GM10847 (cell line): ENCODE results near the gene MIF.

Experiments
- POLR2A ChIP-seq: IDR thresholded peaks from 2 replicates; pipeline ENCODE4 v1.6.1; 2011; ENCODE audit not compliant: insufficient read length; ENCODE audit errors: extremely low read depth

Gene MIF

DNA sequence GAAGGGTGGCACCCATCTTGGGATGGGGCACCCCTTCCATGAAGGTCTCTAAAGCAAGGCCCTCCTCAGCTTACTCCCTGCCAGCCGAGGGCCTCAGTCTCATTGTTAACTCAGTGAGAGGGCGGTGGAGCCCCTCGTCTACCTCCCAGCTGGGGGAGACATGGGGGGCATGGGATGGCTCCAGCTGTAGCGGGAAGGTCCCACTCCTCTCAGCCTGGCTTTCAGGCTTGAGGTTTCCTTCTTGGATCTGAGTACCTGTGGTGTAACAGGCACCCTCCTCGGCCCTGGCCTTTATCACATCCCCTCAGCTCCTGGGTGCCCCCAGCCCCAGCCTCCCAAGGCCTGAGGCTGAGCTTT is 2.0 kb downstream of the MIF start:
- no peak for TF ChIP-seq POLR2A

DNA sequence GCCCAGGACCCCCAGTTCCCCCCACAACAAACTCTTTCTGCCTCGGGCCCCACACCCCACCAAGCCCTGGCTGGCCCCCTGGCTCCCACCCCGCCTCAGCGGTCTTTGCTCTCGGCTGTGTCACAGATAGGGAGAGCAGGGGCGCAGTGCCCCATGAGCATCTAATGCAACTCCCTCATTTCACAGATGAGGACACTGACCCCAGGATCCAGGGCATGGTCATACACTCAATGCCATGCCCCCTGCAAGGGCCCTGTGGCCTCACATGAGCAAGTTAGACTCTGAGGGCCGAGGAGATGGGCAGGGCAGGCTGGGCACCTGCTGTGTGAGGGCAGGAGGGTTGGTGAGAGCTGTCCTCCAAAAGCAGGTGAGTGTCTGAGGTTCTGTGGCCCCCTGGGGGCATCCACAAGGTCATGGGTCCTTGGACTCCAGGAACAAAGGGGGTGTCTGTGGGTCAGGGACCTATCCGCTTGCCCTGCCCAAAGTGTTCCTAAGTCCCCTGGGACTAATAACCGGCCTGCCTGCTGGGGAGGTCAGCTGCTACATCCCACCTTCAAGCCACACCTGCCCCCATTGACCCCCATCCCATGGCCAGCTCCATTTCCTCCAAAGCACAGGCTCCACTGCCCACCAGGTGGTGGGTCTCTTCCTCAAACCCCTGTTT is 2.5 kb downstream of the MIF start:
- no peak for TF ChIP-seq POLR2A

DNA sequence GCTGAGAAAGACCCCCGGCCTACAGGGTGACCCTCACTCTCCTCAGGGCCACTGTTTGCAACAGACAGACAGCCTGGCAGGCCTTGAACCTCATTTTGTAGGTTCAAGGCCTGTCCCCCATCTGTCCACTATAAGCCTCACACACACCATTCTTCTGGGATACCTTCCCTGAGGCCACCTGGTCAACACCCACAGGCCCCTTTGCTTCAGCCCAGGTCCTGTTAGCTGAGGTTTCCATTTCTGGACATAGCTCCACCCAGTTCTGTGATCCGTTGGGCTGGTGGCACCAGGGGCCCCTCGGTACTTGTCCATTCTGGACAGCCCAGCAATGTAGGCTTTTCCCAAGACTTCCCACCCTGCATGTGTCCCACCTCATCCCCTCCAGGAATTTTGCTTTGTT is 3.1 kb downstream of the MIF start:
- no peak for TF ChIP-seq POLR2A

DNA sequence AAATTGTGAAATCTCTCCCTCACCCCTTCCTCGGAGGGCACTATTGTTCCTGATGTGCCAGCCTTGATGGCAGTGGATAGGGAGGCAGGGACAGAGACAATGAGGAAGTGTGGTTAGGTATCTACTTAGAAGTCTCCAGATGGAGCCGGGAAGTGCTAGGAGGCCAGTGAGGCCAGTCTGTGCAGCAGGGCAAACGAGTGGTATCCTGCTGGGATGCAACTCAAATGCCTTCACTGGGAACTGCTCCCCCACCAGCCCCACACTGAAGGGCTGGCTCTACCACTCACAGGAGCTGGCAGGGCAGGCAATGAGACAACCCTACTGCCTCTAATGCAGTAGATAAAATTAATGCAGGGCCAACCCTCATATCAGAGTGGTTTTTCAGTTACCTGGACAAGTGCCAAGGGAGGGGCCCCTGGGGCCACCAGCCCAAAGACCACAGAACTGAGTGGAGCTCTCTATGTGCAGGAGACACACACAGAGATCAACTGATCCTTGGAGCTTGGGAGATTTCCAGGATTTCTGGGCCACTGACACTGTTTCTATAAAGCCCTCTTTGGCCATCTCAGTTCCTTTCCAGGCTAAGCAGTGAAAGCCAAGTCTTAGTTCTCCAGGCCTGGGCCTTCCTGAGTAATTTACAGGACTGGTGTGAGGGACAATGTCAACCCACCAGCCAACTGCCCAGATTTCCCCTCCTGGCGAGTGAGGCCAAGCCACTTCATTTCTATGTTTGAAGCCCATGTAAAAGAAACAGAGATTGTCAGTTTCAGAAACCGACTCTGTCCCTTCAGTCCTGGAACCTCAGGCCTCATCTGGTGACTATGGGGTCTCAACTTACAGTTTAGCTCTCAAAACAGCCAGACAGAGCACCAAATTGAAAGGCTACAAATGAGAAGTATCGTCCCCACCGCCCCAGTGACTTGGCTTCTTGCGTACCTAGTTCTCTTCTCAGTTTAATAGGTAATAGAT is 4.1 kb downstream of the MIF start:
- TF ChIP-seq POLR2A = no peak

DNA sequence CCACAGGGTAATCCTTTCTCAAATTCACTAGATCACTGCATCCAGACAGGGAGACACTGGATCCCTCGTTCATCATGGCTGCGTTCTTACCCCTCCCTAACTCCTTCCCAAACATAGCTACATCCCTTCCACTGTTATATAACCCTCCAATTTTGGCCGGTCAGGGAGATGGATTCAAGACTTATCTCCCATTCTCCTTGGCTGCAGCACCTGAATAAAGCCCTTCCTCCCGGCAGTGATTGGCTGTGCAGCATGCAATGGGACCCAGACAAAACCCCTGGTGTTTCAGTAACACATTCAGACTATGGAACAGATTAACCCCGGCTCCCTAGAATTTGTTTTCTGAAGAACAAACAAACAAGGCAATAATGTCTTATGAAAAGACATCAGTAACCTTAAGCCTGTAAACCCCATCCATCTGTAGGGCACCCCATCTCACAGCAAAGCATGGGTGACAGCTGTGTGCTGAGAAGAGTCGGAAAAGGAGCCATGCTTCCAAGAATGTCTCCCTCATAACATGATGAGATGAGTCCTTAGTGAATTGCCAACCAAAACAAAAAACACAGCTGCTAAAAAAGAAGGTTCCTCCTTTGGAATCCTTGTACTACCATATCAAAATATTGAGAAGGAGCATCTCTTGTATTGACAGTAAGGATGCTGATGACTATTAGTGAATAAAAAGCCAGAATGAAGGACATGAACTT is 5.0 kb downstream of the MIF start:
- TF ChIP-seq POLR2A = no peak

DNA sequence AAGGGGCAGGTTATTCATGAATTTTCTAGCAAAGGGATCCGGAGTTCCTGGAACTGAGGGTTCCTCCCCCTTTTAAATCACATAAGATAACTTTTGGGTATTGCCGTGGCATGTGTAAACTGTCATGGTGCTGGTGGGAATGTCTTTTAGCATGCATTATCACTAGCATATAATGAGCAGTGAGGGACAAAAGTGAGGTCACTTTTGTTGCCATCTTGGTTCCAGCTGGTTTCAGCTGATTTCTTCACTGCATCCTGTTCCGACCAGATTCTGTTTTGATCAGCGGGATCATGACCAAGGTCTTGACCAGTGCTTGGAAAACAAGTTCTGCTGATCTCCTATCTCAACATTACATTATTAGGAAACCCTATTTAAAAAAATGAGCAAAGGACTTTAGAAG is 7.4 kb downstream of the MIF start:
- TF ChIP-seq POLR2A = no peak

DNA sequence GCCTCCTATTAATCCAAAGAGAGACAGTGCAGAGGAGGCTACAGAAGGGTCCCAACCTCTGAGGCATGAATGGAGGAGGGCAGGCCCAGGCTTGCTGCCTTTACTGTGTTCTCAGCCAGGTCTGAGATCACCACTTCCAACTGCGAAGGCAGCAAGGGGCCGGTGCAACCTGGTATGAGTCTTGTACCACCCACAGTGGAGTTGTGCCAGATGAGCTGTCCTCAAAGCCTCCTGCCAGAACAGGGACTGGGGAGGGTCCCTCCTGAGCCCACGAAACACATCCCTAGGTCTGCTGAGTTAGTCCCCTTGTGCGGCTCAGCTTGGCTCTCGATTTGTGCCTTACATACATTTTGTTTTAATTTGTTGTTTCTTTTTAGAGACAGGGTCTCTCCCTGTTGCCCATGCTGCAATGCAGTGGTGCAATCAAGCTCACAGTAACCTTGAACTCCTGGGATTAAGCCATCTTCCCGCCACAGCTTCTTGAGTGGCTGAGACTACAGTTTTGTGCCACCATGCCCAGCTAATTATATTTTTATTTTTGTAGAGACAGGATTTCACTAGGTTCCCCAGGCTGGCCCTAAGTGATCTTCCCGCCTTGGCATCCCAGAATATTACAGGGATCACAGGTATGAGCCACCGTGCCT is 9.3 kb downstream of the MIF start:
- TF ChIP-seq POLR2A = no peak

DNA sequence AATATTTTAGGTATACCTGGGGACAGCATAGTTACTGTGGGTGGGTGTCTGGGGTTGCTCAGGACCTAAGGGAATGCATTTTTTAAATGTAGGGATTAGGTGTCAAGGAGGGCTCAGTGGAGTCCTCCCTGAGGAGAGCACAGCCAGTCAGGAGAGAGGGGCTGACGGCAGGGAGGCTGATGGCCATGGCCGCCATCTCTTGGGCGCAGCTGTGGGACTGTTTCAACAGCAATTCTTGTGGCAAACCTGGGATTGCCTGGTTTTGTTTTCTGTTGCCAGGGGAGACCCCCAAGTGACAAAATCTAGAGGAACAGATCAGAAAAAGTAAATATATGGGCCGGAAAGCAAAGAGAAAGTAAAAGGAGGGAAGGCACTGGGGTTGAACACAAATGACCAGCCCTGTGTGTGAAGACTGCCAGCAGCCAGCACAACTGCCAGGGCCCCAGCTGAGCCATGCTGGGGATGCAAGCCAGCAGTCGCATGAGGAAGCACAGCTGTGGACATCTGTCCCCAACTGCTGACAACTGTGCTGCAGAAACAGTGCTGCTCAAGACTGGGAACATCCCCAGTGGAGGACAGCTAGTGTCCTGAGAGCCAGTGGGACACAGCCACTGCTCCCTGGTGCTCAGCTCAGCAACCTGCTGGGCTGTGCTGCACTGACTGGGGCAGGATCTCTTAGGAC is 10.5 kb downstream of the MIF start:
- TF ChIP-seq POLR2A = no peak

DNA sequence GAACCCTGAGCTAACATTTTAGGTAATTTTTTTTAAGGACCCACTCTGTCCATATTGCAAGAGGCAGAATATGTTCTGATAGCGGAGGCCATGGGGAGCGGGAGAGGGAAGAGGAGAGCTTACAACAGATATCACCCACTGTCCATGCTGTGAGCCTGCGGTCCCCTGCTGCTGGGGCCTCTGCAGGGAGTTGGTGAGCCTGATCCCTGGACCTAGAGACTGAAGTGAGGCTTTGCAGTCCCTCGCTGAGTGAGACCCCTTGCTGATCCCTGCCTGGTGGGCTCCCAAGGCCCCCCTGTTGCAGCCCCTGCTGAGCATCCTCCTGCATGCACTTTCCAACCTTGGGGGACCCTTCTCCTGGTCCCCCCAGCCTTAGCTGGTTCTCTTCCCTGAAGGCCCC is 12.5 kb downstream of the MIF start:
- no peak for TF ChIP-seq POLR2A

DNA sequence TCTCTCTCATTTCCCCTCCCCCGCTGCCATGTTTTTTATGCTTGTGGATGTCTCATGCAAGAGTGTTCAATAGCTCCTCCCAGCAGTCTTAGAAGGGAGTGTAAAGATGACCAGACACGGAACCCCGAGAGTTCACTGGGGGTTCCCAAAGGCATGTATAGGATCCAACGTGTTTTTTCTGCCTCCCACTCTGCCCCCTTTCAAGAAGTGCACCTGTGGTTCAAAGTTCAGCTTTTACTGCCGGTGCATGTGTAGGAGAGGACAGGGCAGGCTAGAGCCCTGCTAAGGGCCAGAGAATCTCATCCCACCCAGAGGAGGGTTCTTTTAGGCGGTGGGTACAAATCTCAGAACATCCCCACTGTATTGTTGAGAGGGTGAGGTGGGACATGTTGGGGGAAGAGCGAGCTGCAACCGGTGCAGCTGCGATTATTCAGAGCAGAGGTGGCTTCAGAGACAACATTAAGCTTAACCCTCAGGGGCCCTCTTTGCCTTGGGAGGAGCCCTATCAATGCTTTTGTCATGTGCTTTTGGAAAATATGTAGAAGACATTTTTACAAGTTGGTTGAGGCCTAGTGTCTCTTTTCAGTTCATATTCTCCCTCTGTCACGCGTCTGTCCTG is 14.5 kb downstream of the MIF start:
- no peak for TF ChIP-seq POLR2A

DNA sequence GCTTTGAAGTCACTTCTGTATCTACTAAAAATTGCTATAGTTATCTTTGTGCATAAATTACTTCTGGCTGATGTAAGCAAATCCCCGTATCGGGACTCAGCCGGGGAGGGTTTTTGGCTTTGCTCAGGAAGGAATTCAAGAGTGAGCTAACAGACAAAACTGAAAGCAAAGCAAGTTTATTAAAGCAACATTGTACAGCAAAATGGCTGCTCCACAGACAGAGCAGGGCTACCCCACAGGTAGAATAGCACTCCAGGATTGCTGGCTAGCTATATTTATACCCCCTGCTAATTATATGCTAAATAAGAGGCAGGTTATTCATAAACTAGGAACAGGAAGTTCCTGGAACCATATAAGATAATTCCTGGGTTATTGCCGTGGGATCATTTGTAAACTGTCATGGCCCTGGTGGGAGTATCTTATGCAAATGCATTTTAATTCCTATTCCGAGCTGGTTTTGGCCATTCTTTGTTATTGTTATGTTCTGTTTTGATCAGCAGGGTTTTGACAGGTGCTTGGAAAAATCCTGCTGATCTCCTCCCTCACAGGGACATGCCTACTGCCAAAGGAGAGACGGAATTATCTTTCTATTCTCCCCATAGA is 15.2 kb downstream of the MIF start:
- TF ChIP-seq POLR2A = no peak

DNA sequence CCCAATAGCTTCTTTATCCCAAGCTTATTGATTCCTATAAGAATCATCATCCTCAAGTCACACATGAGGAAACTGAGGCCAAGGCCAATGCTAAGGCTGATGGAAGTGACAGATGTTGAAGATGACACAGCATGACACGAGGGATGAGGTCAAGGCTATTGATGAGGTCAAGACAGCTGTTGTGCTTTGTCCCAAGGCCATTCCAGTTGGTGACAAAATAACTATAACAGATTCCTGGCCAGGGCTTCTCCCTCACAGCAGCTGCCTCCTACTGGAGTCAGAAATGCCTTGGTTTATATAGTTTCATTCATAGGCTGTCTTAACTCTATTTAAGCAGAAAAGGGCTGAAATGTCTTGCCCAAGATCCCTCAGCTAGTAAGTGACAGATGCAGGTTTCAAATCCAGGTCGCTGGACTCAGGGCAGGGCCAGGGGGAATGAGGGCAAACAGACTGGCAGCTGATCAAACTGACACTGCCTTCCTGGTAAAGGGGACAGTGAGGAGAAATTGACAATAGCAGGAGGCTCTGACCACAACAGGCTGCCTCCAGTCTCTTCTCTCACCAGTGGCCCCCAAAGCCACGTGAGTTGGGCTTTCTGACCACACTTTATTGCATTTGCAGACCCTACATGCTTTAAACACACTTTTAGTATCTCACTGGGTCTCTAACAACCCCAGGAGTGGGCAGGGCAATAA is 16.5 kb downstream of the MIF start:
- TF ChIP-seq POLR2A = no peak

DNA sequence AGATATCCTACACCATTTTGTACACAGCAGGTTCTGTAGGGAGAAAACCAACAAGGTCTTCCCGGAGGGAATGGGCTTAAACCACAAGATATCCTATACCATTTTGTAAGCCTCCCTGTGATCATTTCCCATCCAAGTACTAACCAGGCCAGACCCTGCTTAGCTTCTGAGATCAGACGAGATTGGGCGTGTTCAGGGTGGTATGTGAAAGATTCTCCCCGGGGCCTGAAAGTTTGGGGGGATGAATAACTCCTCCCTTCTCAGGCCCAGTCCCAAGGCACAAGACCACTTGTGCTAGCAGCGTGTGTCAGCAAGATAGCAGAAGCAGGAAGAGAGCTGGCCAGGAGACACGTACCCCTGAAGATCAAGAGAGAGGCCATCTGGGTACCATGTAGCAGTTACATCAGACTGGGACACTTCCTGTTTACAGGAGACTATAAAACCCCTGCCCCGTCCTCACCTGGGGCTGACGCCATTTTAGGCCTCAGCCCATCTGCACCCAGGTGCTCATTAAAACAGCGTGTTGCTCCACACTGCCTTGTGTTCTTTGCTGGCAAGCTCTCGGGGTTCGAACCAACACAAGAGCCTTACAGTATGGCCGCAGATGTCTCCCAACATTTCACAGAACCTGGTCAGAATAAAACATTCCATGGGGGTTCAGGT is 17.3 kb downstream of the MIF start:
- no peak for TF ChIP-seq POLR2A
